AG09319 (cell line): ENCODE data around the gene ATP11A.

Experiments
- DNase-seq: peaks from one replicate; pipeline ENCODE4 v3.0.0-alpha.2; 2010; ENCODE audit warnings: low read depth; ENCODE audit errors: extremely low read depth
- CTCF ChIP-seq: IDR thresholded peaks from 2 replicates; pipeline ENCODE4 v1.5.1; 2011; ENCODE audit warnings: low read depth, mild to moderate bottlenecking, inconsistent platforms, low read length, moderate library complexity

The ATP11A gene

GRCh38 chr13:112648101-112648500, 41.7 kb upstream of the ATP11A start:
- no peak for DNase-seq

GRCh38 chr13:112648966-112649690, 40.7 kb upstream of the ATP11A start:
- no peak for TF ChIP-seq CTCF
- DNase-seq = no peak

More at GRCh38 chr13:112648101-112648500, 41.7 kb upstream of the ATP11A start:
- no peak for TF ChIP-seq CTCF

- no peak for DNase-seq
- TF ChIP-seq CTCF = no peak
Measured at GRCh38 chr13:112651311-112651710, 38.5 kb upstream of the ATP11A start.

- no peak for DNase-seq
- no peak for TF ChIP-seq CTCF
Measured at GRCh38 chr13:112651750-112652511, 37.9 kb upstream of the ATP11A start.

GRCh38 chr13:112652512-112653070, 37.2 kb upstream of the ATP11A start:
- TF ChIP-seq CTCF = no peak
- DNase-seq = no peak

- TF ChIP-seq CTCF = no peak
- DNase-seq = no peak
Measured at GRCh38 chr13:112653071-112653470, 36.8 kb upstream of the ATP11A start.

GRCh38 chr13:112655913-112656312, 33.9 kb upstream of the ATP11A start:
- TF ChIP-seq CTCF = no peak
- no peak for DNase-seq
